ENCODE measurements around the gene MAEL.

The MAEL gene

DNA sequence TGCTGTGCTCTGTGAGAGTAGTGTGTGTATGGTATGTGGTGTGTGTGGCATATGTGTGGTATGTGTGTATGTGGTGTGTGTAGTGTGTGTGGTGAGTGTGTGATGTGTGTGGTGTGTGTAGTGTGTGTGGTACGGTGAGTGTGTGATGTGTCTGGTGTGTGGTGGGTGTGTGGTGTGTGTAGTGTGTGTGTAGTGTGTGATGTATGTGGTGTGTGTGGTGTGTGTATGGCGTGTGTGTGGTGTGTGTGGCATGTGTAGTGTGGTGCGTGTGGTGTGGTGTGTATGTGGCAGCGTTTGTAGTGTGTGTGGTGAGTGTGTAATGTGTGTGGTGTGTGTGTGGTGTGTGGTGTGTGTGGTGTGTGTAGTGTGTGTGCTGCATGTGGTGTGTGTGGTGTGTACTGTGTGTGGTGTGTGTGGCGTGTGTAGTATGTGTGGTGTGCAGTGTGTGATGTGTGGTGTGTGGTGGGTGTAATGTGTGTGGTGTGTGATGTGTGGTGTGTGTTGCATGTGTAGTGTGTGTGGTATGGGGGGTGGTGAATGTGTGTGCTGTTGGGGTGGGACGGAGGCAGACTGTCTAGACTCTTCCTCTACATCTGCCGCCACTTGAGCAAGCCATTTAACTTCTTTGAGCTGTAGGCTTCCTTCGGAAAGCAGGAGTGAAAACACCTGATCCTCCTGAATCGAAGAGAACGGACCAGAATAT lies 67.6 kb downstream of the MAEL start:
- DNase-seq (ENCODE audit: low read depth in 2 of 2): no peak

DNA sequence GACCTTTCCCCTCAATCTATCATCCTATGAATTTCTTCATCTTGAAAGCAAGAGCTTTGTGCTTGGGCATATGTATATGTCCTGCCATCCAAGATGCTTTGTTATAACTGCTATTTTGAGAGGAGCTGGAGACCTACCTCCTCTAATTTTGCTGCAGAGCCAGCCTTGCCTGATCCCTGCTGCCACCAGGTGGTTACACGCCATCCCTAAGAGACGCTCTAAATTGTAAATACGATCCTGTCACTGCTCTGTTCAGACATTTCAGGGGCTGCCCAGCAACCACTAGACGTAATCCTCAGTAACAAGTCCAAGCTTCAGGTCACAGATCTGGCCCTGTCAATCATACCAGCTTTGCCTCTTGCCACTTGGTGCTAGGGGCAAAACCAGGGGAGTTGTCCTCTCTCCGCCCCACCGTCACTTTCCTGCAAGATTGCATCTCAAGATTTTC lies 68.2 kb downstream of the MAEL start:
- no peak for DNase-seq (ENCODE audit: low read depth in 2 of 2)

DNA sequence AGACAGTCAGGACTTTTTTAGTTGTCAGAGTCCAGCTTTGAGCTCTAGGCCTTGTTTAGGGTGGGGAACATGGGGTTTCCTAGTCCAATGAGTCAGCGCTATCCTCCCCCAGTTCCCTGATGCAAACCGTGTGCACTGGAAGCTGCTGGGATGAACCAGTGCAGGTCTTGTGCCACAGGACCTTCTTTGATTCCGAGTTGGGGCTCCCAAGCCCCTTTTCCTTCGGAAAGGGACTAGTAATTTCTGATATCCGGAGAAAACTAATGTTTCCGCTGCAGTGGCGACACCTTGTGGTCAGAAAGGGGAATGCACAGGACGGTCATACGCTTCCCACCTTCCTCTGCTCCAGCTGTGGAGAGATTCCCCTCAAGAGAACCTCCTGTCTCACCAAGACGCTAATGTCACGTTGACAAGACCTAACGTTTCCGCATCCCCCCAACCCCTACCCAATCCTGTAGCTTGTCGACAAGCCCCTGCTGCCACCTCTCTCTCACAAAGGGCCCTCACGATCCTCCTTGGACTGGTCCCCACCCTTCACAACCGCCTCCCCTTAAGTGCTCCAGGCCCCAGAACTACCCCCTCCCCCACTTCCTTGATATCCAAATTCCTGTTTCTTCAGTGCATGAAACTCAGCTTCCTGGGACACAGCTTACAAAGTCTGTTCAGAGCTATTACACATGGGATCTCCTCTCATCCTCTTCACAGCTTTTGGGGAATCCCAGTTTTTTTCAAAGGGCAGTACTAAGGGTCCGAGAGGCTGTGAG lies 70.1 kb downstream of the MAEL start:
- DNase-seq (ENCODE audit: low read depth in 2 of 2): peak; percentile 44 to 80

DNA sequence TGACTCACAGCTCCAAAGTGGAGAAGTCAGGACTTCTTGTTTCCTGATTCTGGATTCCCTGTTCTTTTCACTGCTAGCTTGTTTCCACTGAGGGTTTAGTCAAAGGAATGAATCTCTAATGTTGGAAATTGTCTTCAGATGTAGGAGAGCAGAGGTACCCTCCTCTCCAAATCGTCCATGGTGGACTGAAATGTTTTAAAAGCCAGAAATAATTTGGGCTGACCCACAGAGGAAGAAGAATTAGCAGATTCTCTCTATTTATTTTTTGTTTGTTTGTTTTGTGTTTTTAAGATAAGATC lies 70.7 kb downstream of the MAEL start:
- DNase-seq (ENCODE audit: low read depth in 2 of 2): no peak

DNA sequence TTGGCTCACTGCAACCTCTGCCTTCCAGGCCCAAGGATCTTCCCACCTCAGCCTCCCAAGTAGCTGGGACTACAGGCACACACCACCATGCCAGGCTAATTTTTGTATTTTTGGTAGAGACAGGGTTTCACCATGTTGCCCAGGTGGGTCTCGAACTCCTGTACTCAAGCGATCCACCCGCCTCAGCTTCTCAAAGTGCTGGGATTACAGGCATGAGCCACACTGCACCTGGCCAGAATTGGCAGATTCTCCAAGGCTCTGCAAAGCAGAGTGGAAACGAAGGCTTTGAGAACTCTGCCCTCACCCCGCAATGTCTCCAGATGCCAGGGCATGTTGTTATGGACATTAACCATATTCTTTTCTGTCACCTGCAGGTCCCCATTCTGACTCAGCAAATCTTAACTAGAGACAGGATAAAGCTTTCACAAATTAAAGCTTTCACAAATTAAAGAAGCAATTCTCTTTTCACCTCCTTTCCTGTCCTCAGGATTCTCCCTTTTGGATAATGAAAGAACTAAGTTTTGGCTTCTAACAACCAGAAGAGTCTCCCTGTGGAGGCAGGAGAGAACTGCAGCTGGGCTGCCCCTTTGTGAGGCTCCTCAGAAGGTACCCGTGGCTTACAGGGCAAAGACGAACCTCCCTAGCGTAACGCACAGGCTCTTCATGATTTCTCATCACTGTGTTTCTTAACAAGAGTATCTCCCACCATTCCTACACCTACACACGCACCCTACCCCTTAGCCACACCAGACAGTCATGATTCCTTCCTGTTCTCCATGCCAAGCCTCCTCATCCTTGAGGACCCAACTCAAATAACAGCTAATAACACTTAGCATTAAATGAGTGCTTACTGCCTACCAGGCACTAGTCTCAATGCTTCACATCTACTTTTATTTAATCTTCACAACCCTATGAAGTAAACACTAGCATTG lies 71.3 kb downstream of the MAEL start:
- no peak for DNase-seq (ENCODE audit: low read depth in 2 of 2)

DNA sequence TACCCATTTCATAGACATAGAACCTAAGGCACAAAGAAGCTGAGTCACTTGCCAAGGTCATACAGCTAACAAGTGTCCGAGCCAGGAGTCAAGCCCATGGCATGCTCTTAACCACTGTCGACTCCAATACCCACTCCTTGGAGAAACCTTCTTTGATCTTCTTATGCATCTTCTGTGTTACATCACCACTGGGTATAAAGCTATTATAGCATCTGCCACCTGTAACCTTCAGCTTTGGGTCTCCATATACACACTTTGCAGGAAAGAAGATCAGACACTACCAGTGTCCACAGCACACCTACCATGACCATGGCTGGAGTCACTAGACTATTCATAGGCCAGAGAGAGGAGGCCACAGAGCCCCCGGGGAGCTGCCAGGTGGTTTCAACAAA lies 72.0 kb downstream of the MAEL start:
- DNase-seq (ENCODE audit: low read depth in 2 of 2): no peak

DNA sequence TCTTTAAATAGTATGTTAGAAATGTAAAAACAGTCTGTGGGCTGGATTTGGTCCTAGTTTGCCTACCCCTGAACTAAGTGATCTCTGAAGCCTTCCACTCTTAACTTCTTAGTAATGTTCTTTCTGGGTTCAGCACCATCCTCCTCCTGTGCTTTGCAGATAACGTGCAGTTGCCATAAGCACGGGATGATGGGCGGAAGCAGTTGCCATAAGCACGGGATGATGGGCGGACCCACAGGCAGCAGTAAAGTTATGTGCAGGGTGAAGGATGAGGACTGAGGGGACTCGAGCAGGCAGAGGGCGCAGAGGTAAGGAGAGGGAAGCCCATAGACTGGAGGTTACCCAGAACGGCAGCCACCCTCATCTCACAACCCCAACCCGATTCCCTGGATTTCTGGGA lies 75.5 kb downstream of the MAEL start:
- DNase-seq (ENCODE audit: low read depth in 2 of 2): no peak

DNA sequence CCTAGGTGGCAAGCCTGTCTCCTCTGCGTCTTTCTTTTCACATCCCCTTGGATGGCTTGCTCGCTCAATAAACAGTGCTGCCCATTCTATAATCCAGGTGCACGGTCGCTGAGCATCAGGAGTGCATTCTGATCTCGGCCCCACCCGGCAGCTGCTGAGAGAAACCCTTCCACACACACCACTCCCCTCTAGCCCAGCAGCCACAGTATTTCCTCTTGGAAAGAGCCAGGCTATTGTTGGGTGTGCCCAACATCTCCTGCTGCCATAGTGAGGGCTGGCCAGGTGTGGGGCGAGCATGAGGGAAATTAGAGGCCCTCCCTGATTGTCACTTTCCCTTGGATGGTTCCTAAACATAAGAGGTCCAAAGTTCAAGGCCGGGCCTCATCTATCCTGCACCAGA lies 76.4 kb downstream of the MAEL start:
- no peak for DNase-seq (ENCODE audit: low read depth in 2 of 2)

DNA sequence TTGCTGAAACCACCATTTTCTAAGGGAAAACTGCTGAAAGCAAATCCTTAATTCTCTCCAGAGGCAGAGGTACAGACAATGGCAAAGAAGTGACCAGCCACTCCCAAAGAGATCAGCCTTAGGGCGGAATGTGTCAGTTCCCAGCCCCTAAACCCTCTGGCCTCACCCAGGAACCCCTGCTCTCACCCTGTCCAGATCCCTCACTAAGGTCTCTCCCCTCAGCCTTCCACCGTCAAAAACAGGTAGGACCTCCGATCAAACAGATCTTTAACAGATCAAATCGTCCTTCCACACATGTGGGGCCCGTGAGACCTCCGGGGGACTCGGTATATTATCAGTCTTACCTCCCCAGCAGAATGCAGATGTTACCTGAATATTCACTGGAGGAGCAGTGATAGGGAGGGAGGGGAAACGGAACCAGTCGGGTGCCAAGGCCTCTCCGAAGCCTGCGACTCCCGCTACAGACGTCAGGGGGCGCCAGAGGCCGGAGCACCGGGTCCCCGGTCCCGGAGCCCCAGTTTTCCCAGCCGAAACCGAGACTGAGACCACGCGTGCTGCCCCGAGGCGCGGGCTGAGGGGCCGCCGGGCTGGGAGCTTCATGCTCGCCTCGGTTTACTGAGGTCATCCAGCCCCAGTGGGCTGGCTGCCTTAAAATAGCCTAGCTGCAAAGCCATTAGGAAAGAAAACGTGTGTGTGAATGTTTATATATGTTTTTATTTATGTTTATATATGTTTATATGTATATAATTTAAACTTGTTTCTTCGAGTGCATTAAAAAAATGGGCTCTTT lies 77.4 kb downstream of the MAEL start:
- peak; percentile 66 to 83 for DNase-seq (ENCODE audit: low read depth in 2 of 2)

DNA sequence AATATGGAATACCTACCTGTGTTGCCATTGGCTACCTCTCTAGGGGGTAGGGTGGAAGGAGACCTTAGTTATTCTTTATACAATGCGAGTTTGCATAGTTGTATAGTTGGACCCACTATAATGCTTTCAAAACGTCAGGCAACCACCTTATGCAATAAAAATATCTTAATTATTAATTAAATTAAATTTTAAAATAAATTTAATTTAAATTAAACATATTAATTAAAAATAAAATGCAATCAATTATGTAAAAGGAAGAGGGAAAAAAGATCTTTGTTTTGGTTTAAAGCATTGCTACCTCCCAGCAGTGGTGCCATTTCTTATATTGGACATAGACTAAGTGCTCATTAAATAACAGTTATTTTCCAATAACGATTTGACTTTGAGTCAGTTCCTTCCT lies 78.8 kb downstream of the MAEL start:
- no peak for DNase-seq (ENCODE audit: low read depth in 2 of 2)

DNA sequence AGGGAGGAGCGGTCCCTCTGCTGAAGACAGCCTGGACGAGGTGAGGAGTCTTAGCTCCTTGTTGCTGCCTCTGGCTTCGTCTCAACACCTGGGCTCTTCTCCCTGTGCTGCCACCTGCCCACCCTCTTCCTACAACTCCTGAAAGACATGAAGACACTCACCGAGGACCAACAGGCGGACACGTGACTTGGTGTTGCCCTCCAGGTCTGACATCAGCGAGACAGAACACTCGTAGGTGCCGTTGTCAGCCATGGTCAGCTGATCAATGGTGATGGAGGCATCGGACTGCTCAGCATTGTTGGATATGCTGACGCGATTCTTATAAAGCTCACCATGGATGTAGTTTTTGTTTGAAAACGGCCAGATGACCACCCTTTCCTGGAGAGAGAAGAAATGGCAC lies 79.7 kb downstream of the MAEL start:
- no peak for DNase-seq (ENCODE audit: low read depth in 2 of 2)

DNA sequence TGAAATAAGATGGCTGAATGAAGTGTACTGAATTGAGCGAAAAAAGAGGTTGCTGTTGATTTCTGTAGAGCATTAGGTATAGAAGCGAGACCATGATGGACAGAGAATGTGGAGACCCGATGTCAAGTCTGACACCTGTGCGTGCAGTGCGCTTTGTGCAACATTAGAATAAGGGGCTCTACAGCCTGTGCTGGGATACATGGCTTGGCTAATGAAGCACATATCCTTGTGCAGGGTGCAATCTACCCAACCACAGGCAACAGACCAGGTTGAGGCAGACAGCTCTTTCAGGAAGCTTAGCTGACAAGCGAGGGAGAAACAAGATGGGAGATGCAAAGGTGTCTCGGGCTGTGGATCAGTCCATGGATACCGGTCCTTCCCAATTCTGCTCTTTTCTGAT lies 82.2 kb downstream of the MAEL start:
- no peak for DNase-seq (ENCODE audit: low read depth in 2 of 2)
